Fibroblast of mammary gland (primary cell): ENCODE measurements around the gene SEC11A.
A peak's percentile ranks its signal among the peaks of the same experiment; 100 is the strongest.

Experiments used
- DNase-seq: peaks from one replicate; pipeline ENCODE4 v3.0.0-alpha.2; 2010; ENCODE audit warnings: low read depth
- H3K4me3 ChIP-seq: 2 replicates; pipeline ENCODE4 v1.5.1; 2011; ENCODE audit warnings: low read depth, mild to moderate bottlenecking, low read length, moderate library complexity; ENCODE audit not compliant: control insufficient read depth
- CTCF ChIP-seq: conservative IDR thresholded peaks from 2 replicates; pipeline ENCODE4 v1.5.1; 2011; ENCODE audit warnings: low read depth, low read length, inconsistent platforms; ENCODE audit not compliant: control insufficient read depth, insufficient read depth

SEC11A gene

GRCh38 chr15:84659904-84660781 lies 55.8 kb downstream of the SEC11A start:
- DNase-seq, result no peak
- TF ChIP-seq CTCF, result no peak
- H3K4me3 ChIP-seq, result no peak overlapping the region

GRCh38 chr15:84658788-84659411 lies 57.0 kb downstream of the SEC11A start:
- no peak for DNase-seq
- no peak for TF ChIP-seq CTCF
- peak overlapping the region; percentile 45 for H3K4me3 ChIP-seq

GRCh38 chr15:84658080-84658787 lies 57.7 kb downstream of the SEC11A start, which contains the start of gene NMB:
Gene NMB (minus strand): TSS chr15:84658199. CDS start chr15:84658152, 47 bp downstream.
- peak; percentile 56 for DNase-seq
- peak; percentile 49 for TF ChIP-seq CTCF
- H3K4me3 ChIP-seq, result peak within 1 kb of the TSS; percentile 45

GRCh38 chr15:84657748-84658079 lies 58.2 kb downstream of the SEC11A start:
- DNase-seq, result no peak
- TF ChIP-seq CTCF, result no peak

GRCh38 chr15:84656972-84657371 lies 59.0 kb downstream of the SEC11A start:
- DNase-seq, result no peak
- TF ChIP-seq CTCF, result no peak
- H3K4me3 ChIP-seq, result no peak overlapping the region

More at GRCh38 chr15:84657748-84658079, 58.2 kb downstream of the SEC11A start:
- peak overlapping the region; percentile 45 for H3K4me3 ChIP-seq

GRCh38 chr15:84654689-84655453 lies 61.1 kb downstream of the SEC11A start:
- peak; percentile 69 for TF ChIP-seq CTCF
- DNase-seq, result peak; percentile 81
- peak overlapping the region; percentile 95 for H3K4me3 ChIP-seq
